ENCODE results near the gene TCF25. TPM values are rescaled to one million over a fixed set of nuclear protein-coding genes. Genes with fewer than 3 reads are reported as not detected.
A peak's percentile ranks its signal among the peaks of the same experiment; 100 is the strongest.

TCF25 gene
- total RNA-seq, 1 donor from 2014 or later = 323 TPM

- no peak overlapping the region for H3K27ac Mint-ChIP-seq
- H3K9me3 Mint-ChIP-seq = no peaks in the 10 kb centered on the region
- H3K4me1 Mint-ChIP-seq = no peaks in the 10 kb centered on the region
- H3K4me3 Mint-ChIP-seq = no peak overlapping the region
- no peak for DNase-seq (ENCODE audit: low spot score in 2 of 2, unreplicated experiment in 2 of 2)
- H3K36me3 Mint-ChIP-seq = no peaks in the 10 kb centered on the region
- H3K27me3 Mint-ChIP-seq (ENCODE audit: low read depth) = no peaks in the 10 kb centered on the region
- no peak for TF ChIP-seq CTCF (IDR thresholded peaks at IDR 0.05; ENCODE audit: unreplicated experiment)
Observed at GRCh38 chr16:89855301-89855945, 18.0 kb upstream of the TCF25 start.

GRCh38 chr16:89855986-89856385, 17.4 kb upstream of the TCF25 start:
- TF ChIP-seq CTCF (IDR thresholded peaks at IDR 0.05; ENCODE audit: unreplicated experiment) = no peak
- no peaks in the 10 kb centered on the region for H3K4me1 Mint-ChIP-seq
- no peak for DNase-seq (ENCODE audit: low spot score in 2 of 2, unreplicated experiment in 2 of 2)
- no peak overlapping the region for H3K4me3 Mint-ChIP-seq
- no peaks in the 10 kb centered on the region for H3K27me3 Mint-ChIP-seq (ENCODE audit: low read depth)
- H3K9me3 Mint-ChIP-seq = no peaks in the 10 kb centered on the region
- H3K27ac Mint-ChIP-seq = no peak overlapping the region
- no peaks in the 10 kb centered on the region for H3K36me3 Mint-ChIP-seq

GRCh38 chr16:89858973-89859614, 14.3 kb upstream of the TCF25 start:
- DNase-seq (ENCODE audit: low spot score in 2 of 2, unreplicated experiment in 2 of 2) = no peak
- no peaks in the 10 kb centered on the region for H3K9me3 Mint-ChIP-seq
- H3K36me3 Mint-ChIP-seq = no peaks in the 10 kb centered on the region
- no peaks in the 10 kb centered on the region for H3K27me3 Mint-ChIP-seq (ENCODE audit: low read depth)
- no peak for TF ChIP-seq CTCF (IDR thresholded peaks at IDR 0.05; ENCODE audit: unreplicated experiment)
- no peak overlapping the region for H3K27ac Mint-ChIP-seq
- peaks cover 9% of the 10 kb centered on the region for H3K4me1 Mint-ChIP-seq
- H3K4me3 Mint-ChIP-seq = no peak overlapping the region

GRCh38 chr16:89859615-89860007, 13.8 kb upstream of the TCF25 start:
- H3K27me3 Mint-ChIP-seq (ENCODE audit: low read depth) = no peaks in the 10 kb centered on the region
- DNase-seq (ENCODE audit: low spot score in 2 of 2, unreplicated experiment in 2 of 2) = no peak
- no peak for TF ChIP-seq CTCF (IDR thresholded peaks at IDR 0.05; ENCODE audit: unreplicated experiment)

GRCh38 chr16:89860747-89861304, 12.6 kb upstream of the TCF25 start:
- Mint-ChIP-seq H3K9me3 (no peaks in the 10 kb centered on the region), H3K27ac (no peak overlapping the region), H3K4me3 (no peak overlapping the region), H3K36me3 (no peaks in the 10 kb centered on the region), H3K4me1 (peaks cover 16% of the 10 kb centered on the region), H3K27me3 (ENCODE audit: low read depth) (no peaks in the 10 kb centered on the region)
- DNase-seq (ENCODE audit: low spot score in 2 of 2, unreplicated experiment in 2 of 2) = peak in 1 of 2 experiments; percentile 79
- peak; percentile 94 for TF ChIP-seq CTCF (IDR thresholded peaks at IDR 0.05; ENCODE audit: unreplicated experiment)

More at GRCh38 chr16:89859615-89860007, 13.8 kb upstream of the TCF25 start:
- no peak overlapping the region for H3K27ac Mint-ChIP-seq
- no peak overlapping the region for H3K4me3 Mint-ChIP-seq
- no peaks in the 10 kb centered on the region for H3K9me3 Mint-ChIP-seq
- H3K36me3 Mint-ChIP-seq = no peaks in the 10 kb centered on the region
- H3K4me1 Mint-ChIP-seq = peaks cover 14% of the 10 kb centered on the region

Data from mesothelial cell of epicardium (in vitro differentiated cells).